HEK293 (cell line): Measurements from ENCODE around the gene OR4D10.

Experiments used
- CTCF ChIA-PET: fragments of 350-600 bp; formaldehyde crosslinking; extraction: SDS; loops from one replicate; lab custom pipeline; 2021; ENCODE audit warnings: antibody characterized with exemption; lab: Yijun Ruan, JAX
- POLR2A ChIA-PET: fragments of 300-600 bp; formaldehyde crosslinking; extraction: SDS; loops from one replicate; lab custom pipeline; 2020; ENCODE audit warnings: antibody characterized with exemption, inconsistent platforms; lab: Yijun Ruan, JAX
- H3K27ac ChIP-seq: fragments of 200-500 bp; sonication (Bioruptor generic); 2 replicates; pipeline ENCODE4 v1.5.1; 2014; ENCODE audit warnings: low read depth, low read length, control low read depth, inconsistent platforms; ENCODE audit errors: extremely low read depth
- H3K36me3 ChIP-seq, 2 experiments: fragments of 200-500 bp in 1 of 2; sonication (Bioruptor generic) in 1 of 2; 1 replicate in 1 of 2; 2 replicates in 1 of 2; pipeline ENCODE4 v1.5.1; 2014 to 2017; ENCODE audit warnings: inconsistent platforms in 2 of 2, low read length in 2 of 2; ENCODE audit not compliant: control insufficient read depth in 2 of 2, insufficient read depth in 1 of 2
- H3K4me1 ChIP-seq: fragments of 200-500 bp; sonication (Bioruptor generic); 2 replicates; pipeline ENCODE4 v1.5.1; 2014; ENCODE audit warnings: mild to moderate bottlenecking, low read length, inconsistent platforms; ENCODE audit not compliant: control insufficient read depth, insufficient read depth
- H3K4me3 ChIP-seq: 2 replicates; pipeline ENCODE4 v1.5.1; 2011; ENCODE audit warnings: low read depth, mild to moderate bottlenecking, control low read depth, low read length, moderate library complexity
- H3K9me3 ChIP-seq: fragments of 200-500 bp; sonication (Bioruptor generic); 2 replicates; pipeline ENCODE4 v1.5.1; 2014; ENCODE audit warnings: low read depth, low read length, inconsistent platforms; ENCODE audit not compliant: control insufficient read depth, insufficient read depth
- FEZF1 ChIP-seq: fragments of 450-650 bp; formaldehyde crosslinking; IDR thresholded peaks from 2 replicates; pipeline ENCODE4 v1.5.1; 2016; ENCODE audit warnings: missing biosample characterization, missing genetic modification characterization
- GFI1B ChIP-seq: fragments of 450-650 bp; formaldehyde crosslinking; IDR thresholded peaks from 2 replicates; pipeline ENCODE4 v1.5.1; 2016; ENCODE audit warnings: missing biosample characterization, missing genetic modification characterization
- GLIS1 ChIP-seq: fragments of 450-650 bp; formaldehyde crosslinking; IDR thresholded peaks from 2 replicates; pipeline ENCODE4 v1.5.1; 2016; ENCODE audit warnings: missing biosample characterization, missing genetic modification characterization
- KLF7 ChIP-seq: fragments of 450-650 bp; formaldehyde crosslinking; IDR thresholded peaks from 2 replicates; pipeline ENCODE4 v1.5.1; 2016; ENCODE audit warnings: missing biosample characterization, missing genetic modification characterization, borderline replicate concordance
- PRDM10 ChIP-seq: fragments of 450-650 bp; formaldehyde crosslinking; IDR thresholded peaks from 2 replicates; pipeline ENCODE4 v1.5.1; 2016; ENCODE audit warnings: missing biosample characterization, missing genetic modification characterization
- SP2 ChIP-seq: fragments of 450-650 bp; formaldehyde crosslinking; IDR thresholded peaks from 2 replicates; pipeline ENCODE4 v1.5.1; 2016; ENCODE audit warnings: missing biosample characterization, missing genetic modification characterization
- TSHZ1 ChIP-seq: fragments of 450-650 bp; formaldehyde crosslinking; IDR thresholded peaks from 2 replicates; pipeline ENCODE4 v1.5.1; 2016; ENCODE audit warnings: missing biosample characterization, missing genetic modification characterization, borderline replicate concordance
- ZNF121 ChIP-seq: fragments of 450-650 bp; formaldehyde crosslinking; IDR thresholded peaks from 2 replicates; pipeline ENCODE4 v1.5.1; 2016; ENCODE audit warnings: missing biosample characterization, missing genetic modification characterization
- ZNF133 ChIP-seq: fragments of 450-650 bp; formaldehyde crosslinking; IDR thresholded peaks from 2 replicates; pipeline ENCODE4 v1.5.1; 2016; ENCODE audit warnings: missing biosample characterization, missing genetic modification characterization
- ZNF157 ChIP-seq: fragments of 450-650 bp; formaldehyde crosslinking; IDR thresholded peaks from 2 replicates; pipeline ENCODE4 v1.5.1; 2016; ENCODE audit warnings: missing biosample characterization, missing genetic modification characterization
- ZNF16 ChIP-seq: fragments of 450-650 bp; formaldehyde crosslinking; IDR thresholded peaks from 2 replicates; pipeline ENCODE4 v1.5.1; 2016; ENCODE audit warnings: low read depth, missing biosample characterization, missing genetic modification characterization
- ZNF2 ChIP-seq: fragments of 450-650 bp; formaldehyde crosslinking; IDR thresholded peaks from 2 replicates; pipeline ENCODE4 v1.5.1; 2016; ENCODE audit warnings: missing biosample characterization, missing genetic modification characterization
- ZNF473 ChIP-seq: fragments of 450-650 bp; formaldehyde crosslinking; IDR thresholded peaks from 2 replicates; pipeline ENCODE4 v1.5.1; 2017; ENCODE audit warnings: missing biosample characterization, missing genetic modification characterization
- ZNF560 ChIP-seq: fragments of 450-650 bp; formaldehyde crosslinking; IDR thresholded peaks from 2 replicates; pipeline ENCODE4 v1.5.1; 2017; ENCODE audit warnings: missing biosample characterization, missing genetic modification characterization, borderline replicate concordance
- ZNF580 ChIP-seq: fragments of 450-650 bp; formaldehyde crosslinking; IDR thresholded peaks from 2 replicates; pipeline ENCODE4 v1.5.1; 2016; ENCODE audit warnings: missing biosample characterization, missing genetic modification characterization
- ZNF585B ChIP-seq: fragments of 450-650 bp; formaldehyde crosslinking; IDR thresholded peaks from 2 replicates; pipeline ENCODE4 v1.5.1; 2016; ENCODE audit warnings: missing biosample characterization, missing genetic modification characterization
- ZNF660 ChIP-seq: fragments of 450-650 bp; IDR thresholded peaks from 2 replicates; pipeline ENCODE4 v1.5.1; 2018; ENCODE audit warnings: missing biosample characterization, mild to moderate bottlenecking, missing genetic modification characterization
- ZNF704 ChIP-seq: fragments of 450-650 bp; formaldehyde crosslinking; IDR thresholded peaks from 2 replicates; pipeline ENCODE4 v1.5.1; 2016; ENCODE audit warnings: missing biosample characterization, missing genetic modification characterization
- ZNF747 ChIP-seq: fragments of 450-650 bp; formaldehyde crosslinking; IDR thresholded peaks from 2 replicates; pipeline ENCODE4 v1.5.1; 2016; ENCODE audit warnings: missing biosample characterization, missing genetic modification characterization
- ZNF791 ChIP-seq: fragments of 450-650 bp; formaldehyde crosslinking; IDR thresholded peaks from 2 replicates; pipeline ENCODE4 v1.5.1; 2016; ENCODE audit warnings: missing biosample characterization, missing genetic modification characterization
- ZSCAN30 ChIP-seq: fragments of 450-650 bp; IDR thresholded peaks from 2 replicates; pipeline ENCODE4 v1.5.1; 2018; ENCODE audit warnings: missing biosample characterization, mild to moderate bottlenecking, missing genetic modification characterization, moderate library complexity
- ZXDB ChIP-seq: fragments of 450-650 bp; formaldehyde crosslinking; IDR thresholded peaks from 2 replicates; pipeline ENCODE4 v1.5.1; 2016; ENCODE audit warnings: missing biosample characterization, missing genetic modification characterization

Gene OR4D10

GRCh38 chr11:59473015-59473414, at the start of gene OR4D10:
Gene OR4D10, plus strand, starts transcription at chr11:59473315. Its CDS starts 4,115 bp downstream, at chr11:59477430.
- no peaks in the 10 kb centered on the region for H3K36me3 ChIP-seq
- no peak within 1 kb of the TSS for H3K4me3 ChIP-seq
- TF ChIP-seq ZNF121 (no peak), ZNF157 (tag by site-specific recombination) (no peak), ZNF2 (tag by site-specific recombination) (no peak), SP2 (tag by site-specific recombination) (no peak), ZNF133 (tag by site-specific recombination) (no peak), KLF7 (tag by site-specific recombination) (no peak), ZNF16 (tag by site-specific recombination) (no peak)
- TF ChIP-seq, all 188 proteins: peak for 0
- no peak within 1 kb of the TSS for H3K27ac ChIP-seq
- POLR2A ChIA-PET: no interaction called here
- CTCF ChIA-PET: no interaction called here
- H3K9me3 ChIP-seq: no peaks in the 10 kb centered on the region
- no peaks in the 10 kb centered on the region for H3K4me1 ChIP-seq

- POLR2A ChIA-PET: no interaction called here
- no peak overlapping the region for H3K4me3 ChIP-seq
- H3K36me3 ChIP-seq: no peaks in the 10 kb centered on the region
- no peak overlapping the region for H3K27ac ChIP-seq
- no peaks in the 10 kb centered on the region for H3K4me1 ChIP-seq
- TF ChIP-seq GLIS1: no peak
- TF ChIP-seq FEZF1 (tag by site-specific recombination): no peak
- no peak for TF ChIP-seq ZNF473 (tag by site-specific recombination)
- TF ChIP-seq ZNF791 (tag by site-specific recombination): no peak
- no peak for TF ChIP-seq ZNF585B (tag by site-specific recombination)
- TF ChIP-seq PRDM10: no peak
- no peak for TF ChIP-seq ZNF660 (tag by site-specific recombination)
- TF ChIP-seq ZNF747: no peak
- TF ChIP-seq ZNF121: no peak
- TF ChIP-seq ZNF2 (tag by site-specific recombination): no peak
- no peak for TF ChIP-seq ZSCAN30 (tag by site-specific recombination)
- TF ChIP-seq ZXDB: no peak
- no peak for TF ChIP-seq ZNF560 (tag by site-specific recombination)
- no peak for TF ChIP-seq TSHZ1 (tag by site-specific recombination)
- TF ChIP-seq ZNF580 (tag by site-specific recombination): no peak
- no peak for TF ChIP-seq ZNF704
- no peak for TF ChIP-seq GFI1B (tag by site-specific recombination)
- CTCF ChIA-PET: interaction anchor here (0.8 kb wide), 1 partner anchor 252 kb away, joined by 3 read pairs; the partner anchor contains the start of gene DTX4
- no peaks in the 10 kb centered on the region for H3K9me3 ChIP-seq
These were observed 49.3 kb upstream of the OR4D10 start for GRCh38 chr11:59423835-59424234.
